ENCODE results near the gene MCOLN2. TPM values are rescaled to one million over a fixed set of nuclear protein-coding genes. Genes with fewer than 3 reads are reported as not detected.
"Not testable (repeated sequence)": the region's sequence is repeated elsewhere in the genome, so short reads cannot be mapped to it uniquely, and the experiment has no call there.

MCOLN2 gene
- total RNA-seq, 2 donors from 2014 or later = 15.4 to 21.6 TPM

GRCh38 chr1:84997667-84998600 is 1.0 kb upstream of the MCOLN2 start:
- Histone ChIP-seq H3K4me3 (peak overlapping the region; percentile 80), H3K27ac (no peak overlapping the region), H3K27me3 (peaks cover 21% of the 10 kb centered on the region), H3K36me3 (no peaks in the 10 kb centered on the region), H3K9ac (ENCODE audit: low read depth in 2 of 2, low read length in 2 of 2) (peak overlapping the region; percentile 51 to 60), H3K4me1 (peaks cover 12% of the 10 kb centered on the region), H3K9me3 (no peaks in the 10 kb centered on the region)
- TF ChIP-seq CTCF (IDR thresholded peaks at IDR 0.05) = no peak
- peak; percentile 27 for DNase-seq
- intact Hi-C loops (cut with DNase I) = no loop called here

GRCh38 chr1:84995484-84996334 is 1.2 kb downstream of the MCOLN2 start:
- Histone ChIP-seq H3K27ac (peak overlapping the region; percentile 57), H3K4me1 (peaks cover 12% of the 10 kb centered on the region), H3K4me3 (peak overlapping the region; percentile 80), H3K36me3 (no peaks in the 10 kb centered on the region), H3K9ac (ENCODE audit: low read depth in 2 of 2, low read length in 2 of 2) (peak overlapping the region in 1 of 2 donors; percentile 54), H3K9me3 (no peaks in the 10 kb centered on the region), H3K27me3 (peaks cover 21% of the 10 kb centered on the region)
- TF ChIP-seq CTCF (IDR thresholded peaks at IDR 0.05) = no peak
- DNase-seq = no peak
- intact Hi-C loops (cut with DNase I) = no loop called here

GRCh38 chr1:84991097-84991920 is 5.6 kb downstream of the MCOLN2 start:
- H3K9ac ChIP-seq (ENCODE audit: low read depth in 2 of 2, low read length in 2 of 2) = no peak overlapping the region
- intact Hi-C loops (cut with DNase I) = no loop called here
- H3K36me3 ChIP-seq = no peaks in the 10 kb centered on the region
- H3K4me1 ChIP-seq = no peaks in the 10 kb centered on the region
- DNase-seq = no peak
- no peaks in the 10 kb centered on the region for H3K9me3 ChIP-seq
- H3K4me3 ChIP-seq = no peak overlapping the region
- no peak for TF ChIP-seq CTCF (IDR thresholded peaks at IDR 0.05)
- no peaks in the 10 kb centered on the region for H3K27me3 ChIP-seq
- no peak overlapping the region for H3K27ac ChIP-seq

GRCh38 chr1:84988588-84988987 is 8.3 kb downstream of the MCOLN2 start:
- no peak overlapping the region for H3K4me3 ChIP-seq
- H3K27ac ChIP-seq = no peak overlapping the region
- no peak overlapping the region for H3K9ac ChIP-seq (ENCODE audit: low read depth in 2 of 2, low read length in 2 of 2)
- H3K36me3 ChIP-seq = no peaks in the 10 kb centered on the region
- intact Hi-C loops (cut with DNase I) = no loop called here
- no peak for TF ChIP-seq CTCF (IDR thresholded peaks at IDR 0.05)
- H3K27me3 ChIP-seq = no peaks in the 10 kb centered on the region
- H3K4me1 ChIP-seq = no peaks in the 10 kb centered on the region
- no peak for DNase-seq
- H3K9me3 ChIP-seq = no peaks in the 10 kb centered on the region

- intact Hi-C loops (cut with DNase I); H3K9ac ChIP-seq (ENCODE audit: low read depth in 2 of 2, low read length in 2 of 2); DNase-seq; H3K4me1 ChIP-seq; H3K27ac ChIP-seq; H3K36me3 ChIP-seq; H3K27me3 ChIP-seq; H3K4me3 ChIP-seq; H3K9me3 ChIP-seq: not testable (repeated sequence)
Measured at GRCh38 chr1:84986561-84986960, 10.4 kb downstream of the MCOLN2 start.
